IMR-90 (cell line): Measurements from ENCODE around the gene COA6. TPM values are rescaled to one million over a fixed set of nuclear protein-coding genes. Genes with fewer than 3 reads are reported as not detected.

Experiments
- ATAC-seq: fragments of 200-7000 bp; cut with Tn5 transposase; 2 replicates; pipeline ENCODE4 v1.9.1; 2020; ENCODE audit warnings: low read depth, mild to moderate bottlenecking, moderate library complexity
- BruUV-seq: library from RNA; stranded (reverse); fragments of 400-500 nt; replicated peaks from 2 replicates; lab custom pipeline; 2021; lab: Mats Ljungman, UMichigan
- CTCF ChIA-PET: fragments of 300-600 bp; formaldehyde crosslinking; extraction: SDS; loops from one replicate; lab custom pipeline; 2021; ENCODE audit warnings: antibody characterized with exemption; lab: Yijun Ruan, JAX
- POLR2A ChIA-PET: fragments of 300-600 bp; sonication (Branson Sonifier 250); formaldehyde crosslinking; loops from one replicate; lab custom pipeline; 2022; ENCODE audit warnings: antibody characterized with exemption; ENCODE audit not compliant: unreplicated experiment; lab: Charles Lee
- DNase-seq: peaks from one replicate; pipeline ENCODE4 v3.0.0; 2013
- H2AFZ ChIP-seq: replicated peaks from 2 replicates; pipeline ENCODE3; 2013; ENCODE audit warnings: low read length, mild to moderate bottlenecking; ENCODE audit not compliant: poor library complexity
- H2AK5ac ChIP-seq: 2 replicates; pipeline ENCODE4 v1.6.1; 2013; ENCODE audit warnings: low read depth, low read length, inconsistent platforms
- H2AK9ac ChIP-seq: replicated peaks from 2 replicates; pipeline ENCODE3; 2013; ENCODE audit warnings: mild to moderate bottlenecking, low read depth, low read length, moderate library complexity; ENCODE audit not compliant: poor library complexity
- H2BK120ac ChIP-seq: 2 replicates; pipeline ENCODE4 v1.6.1; 2013; ENCODE audit warnings: low read depth, low read length, inconsistent platforms
- H2BK15ac ChIP-seq: 3 replicates; pipeline ENCODE4 v1.6.1; 2013; ENCODE audit warnings: low read depth, low read length, inconsistent platforms
- H2BK20ac ChIP-seq: 2 replicates; pipeline ENCODE4 v1.6.1; 2013; ENCODE audit warnings: low read depth, mild to moderate bottlenecking, inconsistent platforms, low read length, moderate library complexity
- H2BK5ac ChIP-seq: 2 replicates; pipeline ENCODE4 v1.6.1; 2013; ENCODE audit warnings: mild to moderate bottlenecking, low read depth, low read length, inconsistent platforms; ENCODE audit not compliant: poor library complexity, severe bottlenecking
- H3K14ac ChIP-seq: replicated peaks from 2 replicates; pipeline ENCODE4 v1.6.1; 2013; ENCODE audit warnings: low read depth, low read length, inconsistent platforms
- H3K18ac ChIP-seq: 2 replicates; pipeline ENCODE4 v1.6.1; 2013; ENCODE audit warnings: low read depth, low read length, control low read depth
- H3K23ac ChIP-seq: 2 replicates; pipeline ENCODE4 v1.6.1; 2013; ENCODE audit warnings: low read depth, low read length, inconsistent platforms
- H3K27ac ChIP-seq: 2 replicates; pipeline ENCODE4 v1.5.1; 2013; ENCODE audit warnings: mild to moderate bottlenecking, control low read depth, low read length; ENCODE audit not compliant: insufficient read depth
- H3K27me3 ChIP-seq: 2 replicates; pipeline ENCODE4 v1.6.1; 2013; ENCODE audit warnings: low read length; ENCODE audit not compliant: control insufficient read depth, insufficient read depth
- H3K36me3 ChIP-seq: 2 replicates; pipeline ENCODE4 v1.6.1; 2013; ENCODE audit warnings: low read length, mixed read lengths; ENCODE audit not compliant: control insufficient read depth, insufficient read depth
- H3K4ac ChIP-seq: 2 replicates; pipeline ENCODE4 v1.6.1; 2013; ENCODE audit warnings: low read depth, low read length, inconsistent platforms
- H3K4me1 ChIP-seq: 2 replicates; pipeline ENCODE4 v1.6.1; 2013; ENCODE audit warnings: low read length, mixed read lengths; ENCODE audit not compliant: control insufficient read depth, insufficient read depth
- H3K4me2 ChIP-seq: 2 replicates; pipeline ENCODE4 v1.6.1; 2013; ENCODE audit warnings: low read depth, mild to moderate bottlenecking, control low read depth, low read length, moderate library complexity
- H3K4me3 ChIP-seq: 2 replicates; pipeline ENCODE4 v1.5.1; 2013; ENCODE audit warnings: low read depth, mild to moderate bottlenecking, control low read depth, low read length, moderate library complexity; ENCODE audit not compliant: insufficient read depth
- H3K56ac ChIP-seq: 2 replicates; pipeline ENCODE4 v1.6.1; 2013; ENCODE audit warnings: low read length, inconsistent platforms; ENCODE audit not compliant: insufficient read depth; ENCODE audit errors: extremely low read depth
- H3K79me1 ChIP-seq, 2 experiments: 2 replicates each; pipeline ENCODE4 v1.6.1; 2013; ENCODE audit warnings: low read length in 2 of 2, inconsistent platforms in 1 of 2, low read depth in 1 of 2
- H3K9ac ChIP-seq: 2 replicates; pipeline ENCODE4 v1.6.1; 2013; ENCODE audit warnings: low read depth, low read length, control low read depth
- H3K9me1 ChIP-seq: 2 replicates; pipeline ENCODE4 v1.6.1; 2013; ENCODE audit warnings: low read length, inconsistent platforms; ENCODE audit not compliant: insufficient read depth
- H3K9me3 ChIP-seq: 2 replicates; pipeline ENCODE4 v1.6.1; 2013; ENCODE audit warnings: low read length; ENCODE audit not compliant: control insufficient read depth, insufficient read depth
- H4K20me1 ChIP-seq: 2 replicates; pipeline ENCODE4 v1.6.1; 2013; ENCODE audit warnings: low read length, inconsistent platforms; ENCODE audit not compliant: insufficient read depth
- H4K5ac ChIP-seq: 2 replicates; pipeline ENCODE4 v1.6.1; 2013; ENCODE audit warnings: mild to moderate bottlenecking, low read depth, low read length, control low read depth
- H4K8ac ChIP-seq, 2 experiments: 2 replicates each; pipeline ENCODE4 v1.6.1; 2013; ENCODE audit warnings: low read depth in 2 of 2, low read length in 2 of 2, control low read depth in 1 of 2, inconsistent platforms in 1 of 2
- H4K91ac ChIP-seq: 2 replicates; pipeline ENCODE4 v1.6.1; 2013; ENCODE audit warnings: low read depth, low read length, inconsistent platforms; ENCODE audit not compliant: insufficient read depth
- CEBPB ChIP-seq: IDR thresholded peaks from 2 replicates; pipeline ENCODE4 v1.6.1; 2012; ENCODE audit warnings: low read depth, low read length, improper control_type of control experiment
- CTCF ChIP-seq: conservative IDR thresholded peaks from 2 replicates; pipeline ENCODE4 v1.5.1; 2012; ENCODE audit warnings: mild to moderate bottlenecking, low read depth, low read length, improper control_type of control experiment
- FOS ChIP-seq: fragments of 150-350 bp; IDR thresholded peaks from 2 replicates; pipeline ENCODE4 v1.6.1; 2016; ENCODE audit warnings: low read depth, low read length
- MAFK ChIP-seq: IDR thresholded peaks from 2 replicates; pipeline ENCODE4 v1.6.1; 2012; ENCODE audit warnings: low read depth, low read length, improper control_type of control experiment
- RFX5 ChIP-seq: IDR thresholded peaks from 2 replicates; pipeline ENCODE4 v1.8.0; 2012; ENCODE audit warnings: low read depth, mild to moderate bottlenecking, low read length, moderate library complexity
- SMC3 ChIP-seq: fragments of 150-350 bp; IDR thresholded peaks from 2 replicates; pipeline ENCODE4 v1.6.1; 2016; ENCODE audit warnings: low read depth, mild to moderate bottlenecking, antibody characterized with exemption, low read length, moderate library complexity
- WGBS, 2 experiments: methylation state at CpG; one replicate each; pipeline versions ENCODE4 v1.1.5 to v1.1.7; 2013; ENCODE audit warnings: missing lambda C conversion rate in 2 of 2; ENCODE audit not compliant: insufficient read length in 1 of 2; ENCODE audit errors: extremely low coverage in 2 of 2; 5-methylcytosine and 5-hydroxymethylcytosine counted together
- dilution Hi-C: fragments of 300-500 bp; cut with HindIII; formaldehyde crosslinking; loops from one replicate; pipeline ENCODE4 v1.14.3; 2018; ENCODE audit warnings: low sequenced_read_pairs; ENCODE audit not compliant: unreplicated experiment
- in situ Hi-C: fragments of 300-500 bp; cut with MboI; formaldehyde crosslinking; loops from 3 replicates; pipeline ENCODE4 v1.14.3; 2019; ENCODE audit warnings: low sequenced_read_pairs, inconsistent platforms, mixed read lengths
- intact Hi-C: fragments of 100-400 bp; cut with micrococcal nuclease; formaldehyde crosslinking; loops from 2 replicates; pipeline ENCODE4 v1.10.0; 2022
- polyA plus RNA-seq, 3 experiments: library from polyadenylated mRNA; depleted of rRNA; stranded (reverse); fragments of >200 nt; gene quantifications; 2 replicates each; pipeline ENCODE4 v1.2.3, GENCODE V29; 2012; ENCODE audit warnings: low replicate concordance in 1 of 3
- total RNA-seq: library from RNA; depleted of rRNA; stranded (reverse); fragments of >200 nt; gene quantifications from 2 replicates; pipeline ENCODE4 v1.2.3, GENCODE V29; 2012

Gene COA6
- total and polyA plus RNA-seq, 2 of the 4 experiments (the other 2 are of a cell fraction): 6.8 to 14.3 TPM

DNA sequence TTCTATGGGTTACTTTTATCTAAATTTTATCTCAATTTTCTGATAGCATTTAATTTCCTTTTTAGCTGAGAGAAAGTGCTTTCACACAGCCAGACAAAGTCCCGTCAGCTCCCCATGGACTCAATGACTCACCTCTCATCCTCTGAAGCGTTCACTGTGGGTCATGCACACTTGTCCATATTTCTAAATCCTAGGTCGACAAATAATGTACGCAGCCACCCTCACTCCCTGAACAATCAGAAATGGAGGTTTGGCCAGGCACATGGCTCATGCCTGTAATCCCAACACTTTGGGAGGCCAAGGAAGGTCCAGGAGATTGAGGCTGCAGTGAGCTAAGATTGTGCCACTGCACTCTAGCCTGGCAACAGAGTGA, 42.4 kb upstream of the COA6 start:
- Histone ChIP-seq H2BK20ac (no peak overlapping the region), H3K36me3 (no peaks in the 10 kb centered on the region), H3K14ac (no peak overlapping the region), H2BK5ac (no peak overlapping the region), H4K8ac (no peak overlapping the region), H2AK9ac (no peak overlapping the region), H3K79me1 (no peaks in the 10 kb centered on the region), H3K4ac (no peak overlapping the region), H3K23ac (no peak overlapping the region), H3K56ac (no peak overlapping the region), H2AK5ac (no peak overlapping the region), H3K9ac (no peak overlapping the region), H2BK15ac (no peak overlapping the region), H4K20me1 (no peaks in the 10 kb centered on the region), H3K9me1 (no peaks in the 10 kb centered on the region), H3K9me3 (no peaks in the 10 kb centered on the region), H4K5ac (no peak overlapping the region), H3K4me3 (no peak overlapping the region), H2BK120ac (no peak overlapping the region), H3K18ac (no peak overlapping the region), H3K4me2 (no peak overlapping the region), H3K27ac (no peak overlapping the region), H3K4me1 (peaks cover 3% of the 10 kb centered on the region), H3K27me3 (peaks cover 2% of the 10 kb centered on the region; the same call in 1 of the 2 replicates), H2AFZ (no peak overlapping the region), H4K91ac (no peak overlapping the region)
- dilution Hi-C loops: no loop called here
- intact Hi-C loops: loop anchor here (5.0 kb wide), 1 partner anchor 1301 kb away; no protein-coding TSS in a partner anchor
- no peak for DNase-seq
- no CpG with 5 or more reads among the region's 4 CpGs for WGBS, 2 experiments
- ChIA-PET POLR2A (no interaction called here), CTCF (interaction anchor here (1.7 kb wide), 1 partner anchor 21 kb away, joined by 3 read pairs; no protein-coding TSS in a partner anchor)
- BruUV-seq: no TSS peak
- no peak for TF ChIP-seq MAFK
- TF ChIP-seq CEBPB: no peak
- no peak for TF ChIP-seq SMC3
- no peak for TF ChIP-seq CTCF
- no peak for TF ChIP-seq FOS
- TF ChIP-seq RFX5: no peak
- in situ Hi-C loops: no loop called here
- ATAC-seq: no peak
